GM12872 (cell line): ENCODE results near the gene SYCP2.

Experiments used
- TF ChIP-seq, protein P1 (sequence below): IDR thresholded peaks from 3 replicates; pipeline ENCODE4 v1.5.1; 2011; ENCODE audit warnings: low read depth, mild to moderate bottlenecking, low read length, moderate library complexity; ENCODE audit not compliant: insufficient read depth

SYCP2 gene

DNA sequence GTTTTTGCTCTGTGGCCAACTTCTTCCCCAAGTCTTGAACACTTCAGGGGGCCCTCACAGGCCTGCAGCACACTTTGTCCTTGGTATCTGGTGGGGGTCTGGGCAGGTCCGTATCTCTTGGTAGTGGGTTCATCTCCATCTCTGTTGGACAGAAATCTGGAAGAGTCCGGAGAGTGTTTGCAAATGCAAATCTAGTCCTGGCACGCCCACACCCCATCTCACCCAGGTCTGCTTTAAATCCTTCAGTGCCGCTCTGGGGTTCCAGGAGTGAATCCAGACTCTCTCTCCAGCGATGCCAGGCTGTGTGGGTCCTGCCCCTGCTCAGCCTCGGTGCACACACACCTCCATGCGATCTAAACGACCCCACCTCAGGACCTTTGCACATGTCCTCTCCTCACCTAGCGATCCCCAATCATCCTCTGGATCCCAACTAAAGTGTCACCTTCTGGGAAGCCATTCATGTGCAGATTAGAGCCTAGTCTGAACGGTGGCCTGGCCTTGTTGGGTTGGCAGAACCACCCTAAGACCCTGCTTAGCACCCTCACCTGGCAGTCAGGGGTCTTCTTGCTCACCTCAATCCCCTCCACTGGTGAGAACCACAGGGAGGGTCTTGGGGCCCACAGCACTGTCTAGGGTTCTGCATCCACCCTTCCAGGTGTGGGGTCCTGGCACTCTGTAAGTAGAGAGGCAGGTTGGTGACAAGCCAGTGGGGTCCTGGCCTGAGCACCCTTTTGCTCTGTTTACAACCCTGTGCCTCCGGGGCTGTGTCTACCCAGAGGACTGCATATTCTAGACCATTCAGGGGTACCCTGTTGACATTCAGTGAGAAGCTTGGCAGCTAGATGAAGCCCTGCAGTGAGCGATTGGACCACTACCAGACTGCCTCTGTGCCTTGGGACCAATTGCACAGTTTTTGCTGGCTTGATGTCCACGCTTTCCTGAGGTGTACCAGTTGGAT, 100.8 kb downstream of the SYCP2 start:
- TF ChIP-seq, protein P1, sequence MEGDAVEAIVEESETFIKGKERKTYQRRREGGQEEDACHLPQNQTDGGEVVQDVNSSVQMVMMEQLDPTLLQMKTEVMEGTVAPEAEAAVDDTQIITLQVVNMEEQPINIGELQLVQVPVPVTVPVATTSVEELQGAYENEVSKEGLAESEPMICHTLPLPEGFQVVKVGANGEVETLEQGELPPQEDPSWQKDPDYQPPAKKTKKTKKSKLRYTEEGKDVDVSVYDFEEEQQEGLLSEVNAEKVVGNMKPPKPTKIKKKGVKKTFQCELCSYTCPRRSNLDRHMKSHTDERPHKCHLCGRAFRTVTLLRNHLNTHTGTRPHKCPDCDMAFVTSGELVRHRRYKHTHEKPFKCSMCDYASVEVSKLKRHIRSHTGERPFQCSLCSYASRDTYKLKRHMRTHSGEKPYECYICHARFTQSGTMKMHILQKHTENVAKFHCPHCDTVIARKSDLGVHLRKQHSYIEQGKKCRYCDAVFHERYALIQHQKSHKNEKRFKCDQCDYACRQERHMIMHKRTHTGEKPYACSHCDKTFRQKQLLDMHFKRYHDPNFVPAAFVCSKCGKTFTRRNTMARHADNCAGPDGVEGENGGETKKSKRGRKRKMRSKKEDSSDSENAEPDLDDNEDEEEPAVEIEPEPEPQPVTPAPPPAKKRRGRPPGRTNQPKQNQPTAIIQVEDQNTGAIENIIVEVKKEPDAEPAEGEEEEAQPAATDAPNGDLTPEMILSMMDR: no peak

DNA sequence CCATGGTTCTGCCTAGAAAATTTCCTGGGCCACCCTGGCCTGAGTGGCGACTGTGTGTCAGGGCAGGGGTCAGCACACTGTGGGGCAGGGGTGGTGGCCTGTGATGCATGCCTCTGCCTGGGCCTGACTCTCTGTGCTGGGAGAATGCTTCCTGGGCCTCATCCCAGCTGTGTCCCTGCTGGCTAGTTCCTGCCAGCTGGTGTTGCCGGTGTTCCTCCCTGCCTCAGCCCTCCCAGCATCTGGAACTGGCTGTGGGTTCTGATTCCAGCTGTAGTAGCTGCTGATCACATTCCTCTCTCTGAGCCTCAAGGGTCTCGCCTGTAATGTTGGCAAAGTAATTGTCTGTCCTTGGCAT, 101.5 kb downstream of the SYCP2 start:
- TF ChIP-seq, protein P1: no peak

DNA sequence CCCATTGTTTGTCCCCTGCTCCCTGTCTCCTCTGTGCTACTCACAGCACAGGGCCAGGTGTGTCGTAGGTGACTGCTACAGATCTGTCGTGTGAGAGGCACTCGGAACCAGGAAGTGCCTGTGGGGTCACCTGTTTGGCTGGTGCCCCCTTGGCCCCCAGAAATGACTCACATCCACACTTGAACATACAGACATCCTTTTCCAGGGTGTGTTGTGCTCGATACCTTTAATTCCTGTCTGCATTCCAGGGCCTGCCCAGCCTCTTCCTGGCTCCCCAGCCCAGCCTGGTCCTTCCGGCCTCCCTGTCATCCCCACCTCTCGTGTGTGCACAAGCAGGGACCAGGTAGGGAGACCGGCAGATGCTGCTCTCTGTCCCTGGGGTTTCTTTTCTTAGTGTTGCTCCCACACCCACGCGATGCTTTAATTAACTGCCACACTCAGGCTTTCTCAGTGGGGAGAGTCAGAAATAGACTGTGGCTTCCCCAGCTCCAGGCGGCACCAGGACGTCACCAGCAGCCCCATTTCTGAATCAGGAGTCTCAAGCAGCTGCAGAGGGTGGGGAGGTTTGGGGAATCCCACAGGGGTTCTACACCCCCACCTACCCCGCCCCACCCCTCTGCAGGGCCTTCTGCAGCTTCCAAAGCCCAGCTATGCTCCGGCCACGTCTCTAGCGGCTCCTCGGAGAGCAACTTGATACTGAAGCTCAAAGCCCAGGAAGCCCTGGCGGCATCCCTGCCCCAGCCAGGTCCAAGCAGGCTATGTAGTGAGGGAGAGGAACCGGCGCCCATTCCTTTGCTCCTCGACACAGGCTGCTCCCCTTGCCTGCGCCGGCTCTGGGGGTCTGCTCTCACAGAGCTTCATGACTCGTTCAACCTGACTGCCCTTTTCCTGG, 102.2 kb downstream of the SYCP2 start:
- TF ChIP-seq, protein P1: no peak

DNA sequence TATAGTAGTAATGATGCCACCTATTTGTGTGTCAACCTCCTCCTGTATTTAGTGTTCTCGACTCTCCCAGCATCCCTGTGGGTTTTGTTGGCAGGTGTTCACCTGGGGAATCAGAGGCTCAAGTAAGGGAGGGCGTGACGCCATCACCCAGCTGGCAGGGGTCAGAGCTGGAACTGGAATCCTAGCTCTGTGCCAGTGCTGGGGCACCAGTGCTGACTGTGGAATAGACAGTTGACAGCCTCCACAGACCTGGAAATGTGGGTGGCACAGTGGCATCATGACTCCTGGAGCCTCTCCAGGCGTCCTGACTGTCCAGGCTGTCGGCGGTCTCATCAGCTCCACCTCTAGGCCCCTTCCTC, 102.8 kb downstream of the SYCP2 start:
- TF ChIP-seq, protein P1: no peak

DNA sequence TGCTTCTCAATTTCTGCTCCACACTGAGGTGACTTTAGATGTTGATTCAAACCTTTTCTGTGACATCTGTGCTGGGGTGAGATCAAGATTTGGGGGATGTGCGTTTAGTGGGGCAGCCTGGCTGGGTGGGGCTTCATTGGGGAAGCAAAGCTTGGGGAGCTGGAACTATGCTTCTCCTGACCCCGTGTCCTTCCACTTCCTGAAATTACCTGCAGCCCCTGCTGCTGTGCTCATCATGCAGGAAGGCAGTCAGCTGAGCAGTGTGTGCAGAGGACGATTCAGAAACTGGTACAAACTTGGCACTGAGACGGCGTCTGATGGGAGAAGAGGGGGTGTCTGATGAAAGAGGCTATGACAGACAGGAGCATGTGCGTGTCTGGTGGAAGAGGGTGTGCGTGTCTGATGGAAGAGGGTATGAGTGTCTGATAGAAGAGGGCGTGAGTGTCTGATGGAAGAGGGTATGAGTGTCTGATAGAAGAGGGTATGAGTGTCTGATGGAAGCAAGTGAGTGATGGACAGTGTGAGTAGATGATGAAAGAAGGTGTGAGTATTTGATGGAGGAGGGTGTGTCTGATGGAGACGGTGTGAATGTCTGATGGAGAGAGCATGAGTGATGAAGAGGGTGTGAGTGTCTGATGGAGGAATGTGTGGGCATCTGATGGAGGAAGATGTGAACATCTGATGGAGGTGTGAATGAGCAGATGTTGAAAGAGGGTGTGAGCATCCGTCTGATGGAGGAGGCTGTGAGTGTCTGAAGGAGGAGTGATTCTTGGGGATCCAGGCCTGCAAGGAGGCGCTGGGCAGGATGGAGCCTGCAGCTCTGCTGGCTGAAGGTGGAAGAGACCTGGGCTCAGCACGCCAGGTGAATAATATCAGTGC, 103.4 kb downstream of the SYCP2 start:
- TF ChIP-seq, protein P1: no peak

DNA sequence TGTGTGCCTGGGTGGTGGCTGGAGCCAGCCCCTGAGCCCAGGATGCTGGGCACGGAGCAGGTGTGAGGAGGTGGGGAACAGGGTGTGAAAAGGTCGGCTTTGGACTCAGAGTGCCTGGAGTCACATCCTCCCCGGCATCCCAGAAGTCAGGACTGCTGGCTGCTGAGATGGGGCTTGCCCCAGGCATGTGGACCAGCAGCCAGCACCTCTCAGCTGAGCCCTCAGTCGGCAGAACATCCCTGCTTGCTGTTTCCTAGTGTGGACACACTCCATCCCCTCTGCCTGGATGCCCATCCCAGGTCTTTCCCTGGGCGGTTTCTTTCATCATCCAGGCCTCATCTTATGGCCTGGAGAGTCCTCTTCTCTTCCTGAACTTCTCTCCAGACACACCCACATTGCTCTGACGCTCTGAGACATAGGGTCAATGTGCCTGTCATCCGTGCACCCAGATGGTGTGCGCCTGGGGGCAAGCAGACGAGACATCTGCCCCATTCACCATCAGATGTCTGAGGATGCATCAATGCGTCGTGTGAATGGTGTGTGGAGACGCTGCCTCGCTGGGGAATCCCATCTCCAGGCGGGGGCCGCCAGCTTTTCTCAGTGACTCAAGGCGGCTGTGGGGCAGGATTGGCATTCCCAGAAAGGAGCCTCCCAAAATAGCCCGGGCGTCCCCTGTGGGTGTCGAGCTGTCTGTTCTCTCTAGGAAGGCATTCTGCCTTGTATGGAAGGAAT, 104.2 kb downstream of the SYCP2 start:
- TF ChIP-seq, protein P1: no peak
